GM18520 (cell line): ENCODE data around the gene MYO9B.
A peak's percentile ranks its signal among the peaks of the same experiment; 100 is the strongest.

Experiments used
- ATAC-seq: cut with Tn5 transposase; IDR thresholded peaks from one replicate; pipeline ENCODE4 v1.9.1; 2021; ENCODE audit not compliant: unreplicated experiment

The MYO9B gene

DNA sequence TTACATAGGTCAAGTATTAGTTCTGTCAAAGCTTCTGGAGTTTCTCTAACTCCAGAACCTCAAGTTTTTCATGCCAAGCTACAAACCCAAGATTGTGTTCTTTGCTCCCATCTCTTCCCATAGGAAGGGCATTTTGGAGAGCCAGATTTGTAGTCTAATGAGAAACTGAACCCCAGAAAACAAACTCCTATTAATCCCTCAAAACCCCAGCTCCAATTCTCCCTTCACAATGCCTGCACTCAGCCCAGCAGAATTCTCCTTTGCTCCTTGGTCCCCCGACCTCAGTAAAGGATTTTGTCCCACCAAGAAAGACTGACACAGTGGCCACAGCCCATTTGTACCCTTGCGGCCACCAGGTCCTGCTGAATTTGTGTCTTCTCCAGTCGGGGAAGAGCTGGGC, 180.6 kb downstream of the MYO9B start:
- no peak for ATAC-seq

- no peak for ATAC-seq
Observed at GRCh38 chr19:17259118-17259780, 183.7 kb downstream of the MYO9B start.

- ATAC-seq = no peak
Observed at GRCh38 chr19:17259934-17260333, 184.4 kb downstream of the MYO9B start.

- peak; percentile 52 for ATAC-seq
Observed at GRCh38 chr19:17260842-17261325, 185.3 kb downstream of the MYO9B start.

DNA sequence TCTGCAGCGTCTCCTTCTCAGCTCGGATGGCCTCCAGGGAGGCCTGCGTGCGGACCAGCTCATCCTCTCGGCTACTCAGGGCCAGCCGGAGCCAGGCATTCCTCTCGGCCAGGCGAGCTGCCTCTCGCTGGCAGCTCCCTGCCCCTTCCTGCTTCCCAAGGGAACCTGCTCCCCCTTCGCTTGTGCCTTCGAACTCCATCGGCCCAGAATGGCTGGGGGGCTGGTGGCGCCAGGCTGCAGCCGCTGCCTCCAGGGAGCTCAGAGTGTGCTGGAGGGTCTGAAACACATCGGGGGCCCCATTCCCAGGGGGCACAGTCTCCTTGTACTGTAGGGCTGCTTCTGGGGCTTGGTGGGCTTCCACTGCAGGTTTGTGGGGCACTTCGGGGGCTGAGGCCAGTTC, 187.0 kb downstream of the MYO9B start:
- ATAC-seq = no peak
